MCF 10A (cell line): ENCODE results near the gene PPP2R1A. TPM values are rescaled to one million over a fixed set of nuclear protein-coding genes. Genes with fewer than 3 reads are reported as not detected.

ENCODE experiments used
- BruUV-seq: library from RNA; stranded (reverse); fragments of 400-500 nt; replicated peaks from 2 replicates; lab custom pipeline; 2021; lab: Mats Ljungman, UMichigan
- CTCF ChIA-PET: fragments of 300-600 bp; sonication (Branson Sonifier 250); formaldehyde crosslinking; extraction: SDS; loops from one replicate; lab custom pipeline; 2021; ENCODE audit warnings: antibody characterized with exemption, inconsistent platforms; lab: Yijun Ruan, JAX
- POLR2A ChIA-PET: fragments of 300-600, 350-650 bp; sonication (Branson Sonifier 250); formaldehyde crosslinking; extraction: SDS; loops from one replicate; lab custom pipeline; 2020; ENCODE audit warnings: antibody characterized with exemption, inconsistent platforms; lab: Yijun Ruan, JAX
- DNase-seq: peaks from one replicate; pipeline ENCODE4 v3.0.0-alpha.2; 2018; ENCODE audit not compliant: unreplicated experiment
- H3K27ac Mint-ChIP-seq: one replicate; pipeline ENCODE4 v1.8.0; 2022; ENCODE audit warnings: mild to moderate bottlenecking, low read depth, mixed read lengths; ENCODE audit not compliant: unreplicated experiment
- H3K27me3 Mint-ChIP-seq: one replicate; pipeline ENCODE4 v1.8.0; 2022; ENCODE audit warnings: mixed read lengths; ENCODE audit not compliant: insufficient read depth, unreplicated experiment
- H3K36me3 Mint-ChIP-seq: one replicate; pipeline ENCODE4 v1.8.0; 2022; ENCODE audit warnings: mild to moderate bottlenecking, moderate library complexity, mixed read lengths; ENCODE audit not compliant: insufficient read depth, unreplicated experiment
- H3K4me1 Mint-ChIP-seq: one replicate; pipeline ENCODE4 v1.8.0; 2022; ENCODE audit warnings: mixed read lengths; ENCODE audit not compliant: insufficient read depth, unreplicated experiment
- H3K4me3 Mint-ChIP-seq: one replicate; pipeline ENCODE4 v1.8.0; 2022; ENCODE audit warnings: mild to moderate bottlenecking, moderate library complexity, mixed read lengths; ENCODE audit not compliant: unreplicated experiment
- H3K9me3 Mint-ChIP-seq: one replicate; pipeline ENCODE4 v1.8.0; 2022; ENCODE audit warnings: mixed read lengths; ENCODE audit not compliant: unreplicated experiment
- intact Hi-C: fragments of 100-400 bp; cut with micrococcal nuclease; formaldehyde crosslinking; loops from 2 replicates; pipeline ENCODE4 v1.14.1; 2022
- total RNA-seq: library from RNA; stranded (reverse); gene quantifications from 2 replicates; pipeline ENCODE4 v1.2.3, GENCODE V29; 2022
- TF ChIP-seq, protein P1 (sequence below): fragments of 200-600 bp; IDR thresholded peaks from one replicate; pipeline ENCODE4 v1.8.0; 2022; ENCODE audit warnings: antibody characterized with exemption, mild to moderate bottlenecking; ENCODE audit not compliant: unreplicated experiment

Gene PPP2R1A
- total RNA-seq, 1 experiment from 2014 or later, result 194 TPM

DNA sequence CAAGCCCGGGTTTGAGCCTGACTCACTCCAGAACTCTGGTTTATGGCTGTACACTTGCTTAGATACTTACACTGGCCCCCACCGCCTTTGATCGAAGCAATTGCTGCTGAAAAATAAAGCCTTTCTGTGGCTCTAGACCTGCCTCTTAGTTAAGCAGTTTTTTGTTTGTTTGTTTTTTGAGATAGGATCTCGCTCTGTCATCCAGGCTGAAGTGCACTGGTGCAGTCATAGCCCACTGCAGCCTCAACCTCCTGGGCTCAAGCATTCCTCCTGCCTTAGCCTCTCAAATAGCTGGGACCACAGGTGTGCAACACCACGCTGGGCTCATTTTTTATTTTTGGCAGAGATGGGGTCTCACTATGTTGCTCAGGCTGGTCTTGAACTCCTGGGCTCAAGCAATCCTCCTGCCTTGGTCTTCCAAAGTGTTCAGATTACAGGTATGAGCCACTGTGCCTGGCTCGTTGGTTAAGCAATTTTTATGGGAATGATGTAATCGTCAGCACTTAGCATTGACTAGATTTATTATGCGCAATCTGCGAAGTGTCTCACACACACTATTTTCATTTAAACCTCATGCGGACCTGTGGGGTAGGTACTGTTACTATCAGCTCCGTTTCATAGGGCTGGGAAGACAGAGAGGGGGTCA, 22.2 kb downstream of the PPP2R1A start:
- ChIA-PET POLR2A (no interaction called here), CTCF (interaction anchor here (0.6 to 0.9 kb wide), 3 partner anchors 9 to 413 kb away, joined by 3 to 5 read pairs (median 3); no protein-coding TSS in a partner anchor)
- Mint-ChIP-seq H3K27me3 (no peaks in the 10 kb centered on the region), H3K27ac (peak overlapping the region; percentile 23), H3K4me3 (no peak overlapping the region), H3K36me3 (peaks cover 92% of the 10 kb centered on the region), H3K4me1 (no peaks in the 10 kb centered on the region), H3K9me3 (no peaks in the 10 kb centered on the region)
- peak; percentile 24 for DNase-seq
- TF ChIP-seq, protein P1, sequence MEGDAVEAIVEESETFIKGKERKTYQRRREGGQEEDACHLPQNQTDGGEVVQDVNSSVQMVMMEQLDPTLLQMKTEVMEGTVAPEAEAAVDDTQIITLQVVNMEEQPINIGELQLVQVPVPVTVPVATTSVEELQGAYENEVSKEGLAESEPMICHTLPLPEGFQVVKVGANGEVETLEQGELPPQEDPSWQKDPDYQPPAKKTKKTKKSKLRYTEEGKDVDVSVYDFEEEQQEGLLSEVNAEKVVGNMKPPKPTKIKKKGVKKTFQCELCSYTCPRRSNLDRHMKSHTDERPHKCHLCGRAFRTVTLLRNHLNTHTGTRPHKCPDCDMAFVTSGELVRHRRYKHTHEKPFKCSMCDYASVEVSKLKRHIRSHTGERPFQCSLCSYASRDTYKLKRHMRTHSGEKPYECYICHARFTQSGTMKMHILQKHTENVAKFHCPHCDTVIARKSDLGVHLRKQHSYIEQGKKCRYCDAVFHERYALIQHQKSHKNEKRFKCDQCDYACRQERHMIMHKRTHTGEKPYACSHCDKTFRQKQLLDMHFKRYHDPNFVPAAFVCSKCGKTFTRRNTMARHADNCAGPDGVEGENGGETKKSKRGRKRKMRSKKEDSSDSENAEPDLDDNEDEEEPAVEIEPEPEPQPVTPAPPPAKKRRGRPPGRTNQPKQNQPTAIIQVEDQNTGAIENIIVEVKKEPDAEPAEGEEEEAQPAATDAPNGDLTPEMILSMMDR, result no peak
- intact Hi-C loops, result no loop called here
- no TSS peak for BruUV-seq

DNA sequence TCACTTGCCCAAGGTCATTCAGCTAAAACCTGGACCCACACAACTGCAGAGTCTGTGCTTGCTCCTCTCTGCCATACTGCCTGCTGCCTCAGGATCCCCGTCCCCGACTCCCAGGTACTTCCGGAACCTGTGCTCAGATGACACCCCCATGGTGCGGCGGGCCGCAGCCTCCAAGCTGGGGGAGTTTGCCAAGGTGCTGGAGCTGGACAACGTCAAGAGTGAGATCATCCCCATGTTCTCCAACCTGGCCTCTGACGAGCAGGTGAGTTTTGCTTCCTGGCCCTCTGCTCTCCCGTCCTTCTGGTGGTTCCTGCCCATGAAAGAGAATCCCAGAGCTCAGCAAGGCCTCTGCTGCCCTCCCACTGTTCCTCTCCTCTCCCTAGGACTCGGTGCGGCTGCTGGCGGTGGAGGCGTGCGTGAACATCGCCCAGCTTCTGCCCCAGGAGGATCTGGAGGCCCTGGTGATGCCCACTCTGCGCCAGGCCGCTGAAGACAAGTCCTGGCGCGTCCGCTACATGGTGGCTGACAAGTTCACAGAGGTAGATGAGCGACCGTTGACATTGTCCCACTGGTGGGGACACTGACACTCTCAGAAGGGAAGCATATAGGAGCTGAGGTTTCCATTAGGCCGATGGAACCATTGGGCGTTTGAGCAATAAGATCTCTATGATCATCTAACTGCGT, 22.9 kb downstream of the PPP2R1A start:
- H3K27me3 Mint-ChIP-seq, result no peaks in the 10 kb centered on the region
- BruUV-seq, result no TSS peak
- peaks cover 92% of the 10 kb centered on the region for H3K36me3 Mint-ChIP-seq
- CTCF ChIA-PET, result interaction anchor here (0.6 to 0.9 kb wide), 3 partner anchors 9 to 414 kb away, joined by 3 to 5 read pairs (median 3); no protein-coding TSS in a partner anchor
- no peaks in the 10 kb centered on the region for H3K9me3 Mint-ChIP-seq
- H3K4me3 Mint-ChIP-seq, result no peak overlapping the region
- H3K27ac Mint-ChIP-seq, result peak overlapping the region; percentile 23
- TF ChIP-seq, protein P1, result no peak
- H3K4me1 Mint-ChIP-seq, result peaks cover 3% of the 10 kb centered on the region
- intact Hi-C loops, result no loop called here
- no peak for DNase-seq
- POLR2A ChIA-PET, result interaction anchor here (1.0 to 1.5 kb wide), 2 partner anchors 25 to 74 kb away, joined by 3 read pairs; no protein-coding TSS in a partner anchor

DNA sequence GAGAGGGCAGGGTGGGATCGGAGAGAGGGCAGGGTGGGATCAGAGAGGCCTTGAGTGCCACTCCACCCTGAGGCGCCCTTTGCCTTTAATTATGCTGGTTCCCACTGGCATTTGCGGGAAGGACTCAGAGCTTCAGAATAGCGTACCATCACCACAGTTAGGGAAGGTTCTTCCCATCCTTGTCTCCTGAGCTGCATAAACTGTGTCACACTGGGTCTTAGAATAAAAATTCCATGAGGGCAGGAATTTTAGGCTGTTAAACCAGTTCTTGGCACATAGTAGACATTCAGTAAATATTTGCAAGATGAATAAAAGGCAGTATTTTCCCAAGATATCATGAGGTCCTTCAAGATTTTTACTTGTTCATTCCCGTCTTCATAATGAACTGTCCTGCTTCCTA, 24.4 kb downstream of the PPP2R1A start:
- ChIA-PET CTCF (interaction anchor here (1.0 to 1.4 kb wide), 4 partner anchors 11 to 75 kb away, joined by 3 to 4 read pairs (median 4); partner anchors contain the start of genes PPP2R1A and ZNF616), POLR2A (interaction anchor here (1.0 to 1.5 kb wide), 2 partner anchors 18 to 75 kb away, joined by 3 read pairs; no protein-coding TSS in a partner anchor)
- no peak for DNase-seq
- peaks cover 5% of the 10 kb centered on the region for H3K4me1 Mint-ChIP-seq
- no peak overlapping the region for H3K4me3 Mint-ChIP-seq
- TF ChIP-seq, protein P1, result no peak
- BruUV-seq, result no TSS peak
- no peaks in the 10 kb centered on the region for H3K27me3 Mint-ChIP-seq
- peaks cover 99% of the 10 kb centered on the region for H3K36me3 Mint-ChIP-seq
- intact Hi-C loops, result no loop called here
- H3K27ac Mint-ChIP-seq, result no peak overlapping the region
- H3K9me3 Mint-ChIP-seq, result no peaks in the 10 kb centered on the region

GRCh38 chr19:52216401-52216800, 26.5 kb downstream of the PPP2R1A start:
- no peak for DNase-seq
- Mint-ChIP-seq H3K36me3 (peaks cover 98% of the 10 kb centered on the region), H3K4me1 (peaks cover 5% of the 10 kb centered on the region), H3K9me3 (no peaks in the 10 kb centered on the region), H3K27ac (no peak overlapping the region), H3K4me3 (no peak overlapping the region), H3K27me3 (no peaks in the 10 kb centered on the region)
- intact Hi-C loops, result no loop called here
- TF ChIP-seq, protein P1, result no peak
- CTCF ChIA-PET, result no interaction called here
- BruUV-seq, result no TSS peak
- POLR2A ChIA-PET, result interaction anchor here (0.5 to 1.1 kb wide), 3 partner anchors 12 to 68 kb away, joined by 3 to 4 read pairs (median 3); no protein-coding TSS in a partner anchor
